ENCODE data around the gene SUPT5H.

Gene SUPT5H

DNA sequence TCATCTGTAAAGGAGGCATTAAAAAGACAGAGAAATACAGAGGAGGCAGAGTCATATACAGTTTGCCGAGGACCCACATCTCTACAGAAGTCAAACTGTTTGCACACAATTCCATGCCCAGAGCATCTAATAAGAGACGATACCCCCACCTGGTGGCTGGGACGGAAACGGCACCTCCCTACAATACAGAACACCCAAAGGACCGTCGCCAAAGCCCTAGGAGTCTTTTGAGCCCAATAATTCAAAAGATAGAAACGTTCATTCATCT lies 33.6 kb upstream of the SUPT5H start:
- H3K36me3 ChIP-seq (ENCODE audit: control insufficient read depth, insufficient read depth, low read length), result peaks cover 19% of the 10 kb centered on the region
- no peaks in the 10 kb centered on the region for H3K27me3 ChIP-seq (replicated peaks; ENCODE audit: control insufficient read depth, insufficient read depth, low read length)
- no peak overlapping the region; the same call in 1 of the 2 replicates for H3K4me3 ChIP-seq (replicated peaks; ENCODE audit: low read depth, low read length)
- peak; percentile 87 for TF ChIP-seq CTCF (IDR thresholded peaks at IDR 0.05; ENCODE audit: insufficient read depth, low read length, poor library complexity, severe bottlenecking)
- no peak for DNase-seq (ENCODE audit: extremely low read depth, insufficient read length)

DNA sequence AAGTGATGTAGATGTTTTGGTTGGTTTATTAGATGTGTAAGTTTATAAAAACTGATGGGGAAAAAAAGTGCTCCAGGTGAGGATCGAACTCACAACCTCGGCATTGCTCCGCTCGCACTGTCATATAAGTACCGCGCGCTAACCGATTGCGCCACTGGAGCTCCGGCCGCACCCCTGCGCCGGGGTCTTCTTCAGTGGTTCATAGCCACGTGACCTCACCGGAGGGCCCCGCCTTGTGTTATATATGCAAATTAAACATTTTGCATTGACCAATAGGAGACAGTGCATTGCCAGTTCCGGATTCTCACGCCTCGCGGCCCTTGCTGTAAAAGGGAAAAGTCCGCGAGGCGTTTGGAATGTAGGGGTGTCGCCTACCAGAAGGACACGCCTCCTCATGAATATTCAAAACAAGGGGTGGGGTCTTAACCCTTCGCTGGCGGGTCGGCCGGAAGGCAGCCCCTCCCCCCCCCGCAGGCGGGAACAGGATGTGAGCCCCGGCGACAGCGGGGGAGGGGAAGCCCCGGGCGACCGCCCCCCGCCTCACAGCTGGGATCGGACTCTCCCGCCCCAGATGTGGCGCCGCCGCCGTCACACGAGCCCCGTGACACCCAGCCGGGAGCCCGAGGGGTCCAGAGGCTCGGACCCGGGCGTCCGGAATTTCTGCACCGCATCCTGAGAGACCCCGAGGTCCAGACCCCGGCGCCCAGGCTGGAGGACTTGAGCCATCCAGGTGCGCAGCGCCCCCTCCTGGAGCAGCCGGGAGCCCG lies 33.1 kb upstream of the SUPT5H start, which contains the start of gene PLEKHG2:
PLEKHG2 (plus strand) TSS at position 570 of the 767 bp plus-strand sequence. CDS start 1,418 bp downstream, outside the sequence.
- TF ChIP-seq CTCF (IDR thresholded peaks at IDR 0.05; ENCODE audit: insufficient read depth, low read length, poor library complexity, severe bottlenecking), result peak; percentile 94
- DNase-seq (ENCODE audit: extremely low read depth, insufficient read length), result peak; percentile 99

DNA sequence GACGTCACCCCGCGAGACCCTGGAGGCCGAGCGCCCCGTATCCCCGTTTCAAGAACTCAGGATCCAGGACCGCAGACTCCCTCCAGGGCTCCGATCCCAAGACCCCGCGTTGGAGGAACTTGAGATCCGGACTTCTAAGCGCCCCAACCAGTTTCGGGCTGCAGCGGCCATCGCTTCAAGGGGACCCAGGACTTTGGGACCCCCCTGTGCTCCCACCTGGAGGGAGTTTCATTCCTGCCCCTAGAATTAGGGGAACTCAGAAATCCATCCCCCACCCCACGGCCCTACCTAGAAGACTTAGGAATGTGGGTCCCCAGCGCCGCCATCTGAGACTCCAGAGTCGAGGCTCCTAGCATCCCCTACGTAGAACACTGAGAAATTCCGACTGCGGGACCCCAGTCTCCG lies 32.5 kb upstream of the SUPT5H start:
- Histone ChIP-seq H3K27me3 (replicated peaks; ENCODE audit: control insufficient read depth, insufficient read depth, low read length) (no peaks in the 10 kb centered on the region), H3K36me3 (ENCODE audit: control insufficient read depth, insufficient read depth, low read length) (peaks cover 20% of the 10 kb centered on the region), H3K4me3 (replicated peaks; ENCODE audit: low read depth, low read length) (peak overlapping the region; percentile 95)
- TF ChIP-seq CTCF (IDR thresholded peaks at IDR 0.05; ENCODE audit: insufficient read depth, low read length, poor library complexity, severe bottlenecking), result no peak
- DNase-seq (ENCODE audit: extremely low read depth, insufficient read length), result no peak

More for the DNA sequence above, 33.1 kb upstream of the SUPT5H start, which contains the start of gene PLEKHG2:
- no peaks in the 10 kb centered on the region for H3K27me3 ChIP-seq (replicated peaks; ENCODE audit: control insufficient read depth, insufficient read depth, low read length)
- H3K36me3 ChIP-seq (ENCODE audit: control insufficient read depth, insufficient read depth, low read length), result peaks cover 20% of the 10 kb centered on the region
- peak within 1 kb of the TSS; percentile 95 for H3K4me3 ChIP-seq (replicated peaks; ENCODE audit: low read depth, low read length)

DNA sequence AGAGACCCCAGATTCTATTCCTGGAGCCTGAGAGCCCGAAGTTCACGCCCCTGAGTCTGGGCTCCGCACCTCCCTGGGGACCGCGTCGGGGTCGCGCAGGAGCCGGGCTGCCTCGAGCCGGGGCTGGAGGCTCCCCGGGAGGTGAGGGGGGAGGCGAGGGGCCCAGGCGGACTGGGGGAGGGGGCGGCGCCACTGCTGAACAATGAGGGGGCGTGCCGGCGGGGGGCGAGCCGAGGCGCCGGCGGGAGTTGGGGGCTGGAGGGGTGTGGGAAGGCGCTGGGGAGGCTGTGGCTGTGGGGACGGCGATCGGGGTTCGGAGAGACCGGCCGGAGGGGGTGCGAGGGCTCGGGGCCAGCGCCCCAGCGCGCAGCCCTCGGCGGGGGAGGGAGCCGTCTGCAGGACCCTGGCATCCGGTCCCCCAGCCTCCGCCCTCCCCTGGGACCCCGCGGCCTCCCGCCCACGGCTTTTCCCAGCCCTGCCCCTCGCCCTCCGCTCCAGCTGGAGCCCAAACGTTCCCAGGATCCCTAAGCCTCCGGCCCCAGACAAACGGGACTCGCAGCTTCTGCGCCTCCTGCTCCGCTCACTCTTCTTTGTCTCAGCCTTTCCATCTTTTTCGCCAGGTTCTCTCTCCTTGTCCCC lies 32.0 kb upstream of the SUPT5H start:
- Histone ChIP-seq H3K27me3 (replicated peaks; ENCODE audit: control insufficient read depth, insufficient read depth, low read length) (no peaks in the 10 kb centered on the region), H3K36me3 (ENCODE audit: control insufficient read depth, insufficient read depth, low read length) (peaks cover 16% of the 10 kb centered on the region), H3K4me3 (replicated peaks; ENCODE audit: low read depth, low read length) (peak overlapping the region; percentile 95)
- DNase-seq (ENCODE audit: extremely low read depth, insufficient read length), result peak; percentile 73
- TF ChIP-seq CTCF (IDR thresholded peaks at IDR 0.05; ENCODE audit: insufficient read depth, low read length, poor library complexity, severe bottlenecking), result no peak

DNA sequence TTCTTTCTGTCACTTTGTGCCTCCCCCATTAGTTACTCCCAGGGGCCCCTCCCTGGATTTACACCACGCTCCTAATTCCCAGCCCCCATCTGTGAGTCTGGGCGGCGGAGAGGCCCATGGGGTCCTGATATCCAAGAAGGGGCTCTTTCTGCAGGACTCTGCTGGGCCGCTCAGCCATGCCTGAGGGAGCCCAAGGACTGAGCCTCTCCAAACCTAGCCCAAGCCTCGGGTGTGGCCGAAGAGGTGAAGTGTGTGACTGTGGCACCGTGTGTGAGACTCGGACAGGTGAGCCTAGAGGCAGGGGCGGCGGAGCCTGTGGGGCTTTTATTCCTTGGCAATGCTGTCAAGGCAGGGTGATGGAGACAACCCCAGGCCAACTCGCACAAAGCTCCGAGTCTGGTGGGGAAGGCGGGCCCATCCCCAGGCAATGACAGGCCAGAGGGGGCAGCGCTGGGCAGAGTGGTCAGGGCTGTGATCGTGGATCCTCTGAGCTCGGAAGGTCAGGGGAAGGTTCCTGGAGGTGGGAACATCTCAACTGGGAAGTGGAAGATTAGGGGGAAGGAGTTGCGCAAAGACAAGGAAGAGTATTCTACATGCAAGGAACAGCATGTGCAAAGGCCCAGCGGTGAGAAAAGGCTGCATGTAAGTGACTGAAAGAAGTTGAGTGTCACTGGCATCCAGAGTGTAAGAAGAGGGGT lies 31.3 kb upstream of the SUPT5H start:
- Histone ChIP-seq H3K4me3 (replicated peaks; ENCODE audit: low read depth, low read length) (peak overlapping the region; percentile 95), H3K27me3 (replicated peaks; ENCODE audit: control insufficient read depth, insufficient read depth, low read length) (no peaks in the 10 kb centered on the region), H3K36me3 (ENCODE audit: control insufficient read depth, insufficient read depth, low read length) (peaks cover 19% of the 10 kb centered on the region)
- TF ChIP-seq CTCF (IDR thresholded peaks at IDR 0.05; ENCODE audit: insufficient read depth, low read length, poor library complexity, severe bottlenecking), result peak; percentile 36
- no peak for DNase-seq (ENCODE audit: extremely low read depth, insufficient read length)

All from GM06990 (cell line).